H54 (cell line): ENCODE results near the gene GRIK5.

ENCODE experiments used
- DNase-seq: peaks from one replicate; pipeline ENCODE4 v3.0.0; 2011; ENCODE audit warnings: low spot score, mixed read lengths; ENCODE audit not compliant: insufficient read length
- FAIRE-seq: peaks from 3 replicates; lab custom pipeline; 2011; peaks lifted over from hg19 to GRCh38; lab: Jason Lieb, UNC
- POLR2A ChIP-seq: IDR thresholded peaks from 2 replicates; pipeline ENCODE4 v1.6.1; 2011; ENCODE audit warnings: low read depth, mild to moderate bottlenecking, low read length

Gene GRIK5

GRCh38 chr19:41957161-41957837, 112.7 kb downstream of the GRIK5 start:
- DNase-seq (no peak), FAIRE-seq (no peak)
- TF ChIP-seq POLR2A: no peak; the same call in 1 of the 2 replicates

GRCh38 chr19:41956621-41957020, 113.4 kb downstream of the GRIK5 start:
- FAIRE-seq: no peak
- TF ChIP-seq POLR2A: no peak
- no peak for DNase-seq

- FAIRE-seq (no peak), DNase-seq (no peak)
- TF ChIP-seq POLR2A: no peak
Observed at GRCh38 chr19:41955521-41955920, 114.5 kb downstream of the GRIK5 start.

DNA sequence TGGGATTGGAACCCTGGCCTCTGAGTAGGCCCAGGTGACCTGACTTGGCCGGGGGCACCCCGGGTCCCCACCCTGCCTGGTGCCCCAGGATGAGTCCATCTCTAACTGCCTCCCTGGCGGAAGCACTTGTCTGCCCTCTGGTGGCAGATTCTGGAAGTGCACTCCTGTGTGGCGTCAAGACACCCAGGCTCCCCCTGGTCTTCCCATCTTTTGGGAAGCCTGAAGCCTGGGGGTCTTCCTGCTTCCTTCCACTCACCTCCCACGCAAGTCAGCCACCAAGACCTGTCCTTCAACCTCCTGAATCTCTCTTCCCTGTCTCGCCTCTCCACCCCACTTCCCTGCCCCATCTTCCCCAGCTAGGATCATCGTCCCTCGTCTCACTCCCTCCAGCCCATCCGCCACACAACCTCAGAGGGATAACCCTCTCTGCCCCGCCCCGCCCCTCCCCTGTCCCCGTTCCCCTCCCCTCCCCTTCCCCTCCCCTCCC, 118.3 kb downstream of the GRIK5 start:
- DNase-seq: peak; percentile 94
- no peak for FAIRE-seq
- no peak for TF ChIP-seq POLR2A
